Right renal pelvis (tissue), 4 donors: Measurements from ENCODE around the gene FAM83B. TPM values are rescaled to one million over a fixed set of nuclear protein-coding genes. Genes with fewer than 3 reads are reported as not detected.
"Not testable (repeated sequence)": the region's sequence is repeated elsewhere in the genome, so short reads cannot be mapped to it uniquely, and the experiment has no call there.

Source experiments
- DNase-seq, 4 donors: peaks; one replicate each; pipeline ENCODE4 v3.0.0-alpha.2; 2013; ENCODE audit warnings: low read depth in 4 of 4, low spot score in 3 of 4, missing footprints in 1 of 4
- polyA plus RNA-seq, 4 donors: library from polyadenylated mRNA; unstranded; fragments of 120-200 nt; gene quantifications; one replicate each; pipeline ENCODE4 v1.2.1, GENCODE V29; 2013; ENCODE audit not compliant: insufficient read length in 4 of 4

The FAM83B gene
- polyA plus RNA-seq, 4 donors, result 7.6 to 11.5 (median 10.1) TPM

DNA sequence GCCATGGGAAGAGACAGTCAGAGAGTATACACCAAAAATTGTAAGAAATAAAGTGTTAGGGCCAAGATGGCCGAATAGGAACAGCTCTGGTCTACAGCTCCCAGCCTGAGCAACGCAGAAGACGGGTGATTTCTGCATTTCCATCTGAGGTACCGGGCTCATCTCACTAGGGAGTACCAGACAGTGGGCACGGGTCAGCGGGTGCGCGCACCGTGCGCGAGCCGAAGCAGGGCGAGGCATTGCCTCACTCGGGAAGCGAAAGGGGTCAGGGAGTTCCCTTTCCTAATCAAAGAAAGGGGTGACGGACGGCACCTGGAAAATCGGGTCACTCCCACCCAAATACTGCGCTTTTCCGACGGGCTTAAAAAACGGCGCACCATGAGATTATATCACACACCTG is 114.8 kb downstream of the FAM83B start:
- DNase-seq, result not testable (repeated sequence)

GRCh38 chr6:54970337-54970736 is 123.8 kb downstream of the FAM83B start:
- DNase-seq, result no peak

DNA sequence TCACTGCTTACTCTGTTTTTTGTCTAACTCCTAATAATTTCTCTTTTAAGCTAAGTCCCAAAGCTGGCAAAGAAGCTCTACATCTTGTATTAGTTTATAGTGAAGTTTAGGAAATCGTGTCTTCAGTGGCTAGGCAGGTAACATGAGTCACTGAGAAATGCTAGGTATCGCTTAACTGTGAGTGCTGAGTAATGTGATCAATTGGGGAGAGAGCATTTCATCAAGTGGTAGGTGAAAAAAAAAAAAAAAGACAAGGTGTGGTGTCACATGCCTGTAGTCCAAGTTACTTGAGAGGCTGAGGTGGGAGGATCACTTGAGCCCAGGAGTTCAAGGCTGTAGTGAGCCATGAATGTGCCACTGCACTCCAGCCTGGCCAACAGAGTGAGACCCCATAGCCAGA is 125.3 kb downstream of the FAM83B start:
- DNase-seq, result no peak

- not testable (repeated sequence) for DNase-seq
Measured at GRCh38 chr6:54979161-54979560, 132.6 kb downstream of the FAM83B start.

DNA sequence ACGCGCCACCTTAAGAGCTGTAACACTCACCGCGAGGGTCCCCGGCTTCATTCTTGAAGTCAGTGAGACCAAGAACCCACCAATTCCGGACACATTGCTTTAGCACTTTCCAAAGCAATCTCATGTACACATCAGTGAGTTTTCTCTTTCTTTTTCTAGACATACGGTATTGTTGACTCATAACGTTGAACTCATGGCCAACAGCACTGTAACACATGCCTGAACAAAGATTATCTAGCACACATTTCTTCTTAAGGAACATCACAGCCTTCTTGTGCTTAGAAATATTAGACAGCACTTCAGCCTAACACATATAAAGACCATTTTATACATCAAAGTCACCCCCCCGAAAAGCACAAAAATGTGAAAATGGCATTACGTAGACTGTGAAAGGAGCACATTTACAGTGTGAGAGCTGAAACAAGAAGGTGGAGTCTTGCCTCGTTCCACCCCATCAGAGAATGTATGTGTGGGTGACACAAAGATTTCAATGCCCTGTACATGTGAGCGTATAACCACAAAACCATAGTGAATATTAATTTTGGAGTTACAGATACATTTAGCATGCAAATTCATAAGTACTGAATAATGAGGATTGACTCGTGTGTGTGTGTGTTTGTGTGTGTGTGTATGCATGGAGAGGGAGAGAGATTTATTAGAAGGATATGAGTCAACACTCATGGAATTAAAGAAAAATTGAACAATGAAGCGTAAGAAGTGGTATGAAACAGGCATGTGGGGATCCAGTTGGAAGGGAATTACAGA is 134.1 kb downstream of the FAM83B start:
- DNase-seq, result no peak

DNA sequence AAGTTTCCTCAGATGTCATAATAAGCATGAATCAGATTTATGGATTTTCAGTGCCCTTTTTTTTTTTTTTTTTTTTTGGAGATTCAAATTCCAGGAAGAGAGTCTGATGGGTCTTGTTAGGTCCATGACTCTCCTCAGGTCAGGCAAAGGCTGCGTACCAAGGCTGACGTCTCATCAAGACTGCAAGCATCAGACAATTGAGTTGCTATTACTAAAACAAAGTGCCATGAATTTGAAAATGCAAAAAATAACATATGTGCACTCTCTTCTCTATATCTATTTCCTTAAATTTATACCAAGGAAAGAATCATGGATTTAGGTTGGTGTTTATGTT is 134.7 kb downstream of the FAM83B start:
- no peak for DNase-seq

DNA sequence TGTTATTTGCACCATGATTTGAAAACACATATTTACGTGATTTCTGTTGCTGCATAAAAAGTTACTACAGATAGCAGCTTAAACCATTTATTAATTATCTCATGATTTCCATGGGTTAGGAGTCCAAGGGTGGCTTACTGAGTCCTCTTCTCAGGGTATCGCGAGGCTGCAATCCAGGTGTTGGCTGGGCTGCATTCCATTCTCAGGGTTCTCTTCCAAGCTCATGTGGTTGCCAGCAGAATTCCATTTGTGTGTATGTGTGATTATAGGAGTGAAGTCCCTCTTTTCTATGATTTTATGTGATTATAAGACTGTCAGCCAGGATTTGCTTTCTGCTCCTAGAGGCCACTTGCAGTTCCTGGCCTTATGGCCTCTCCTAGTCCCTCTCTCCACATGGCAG is 135.1 kb downstream of the FAM83B start:
- DNase-seq, result no peak

- no peak for DNase-seq
Measured at GRCh38 chr6:54987633-54988290, 141.2 kb downstream of the FAM83B start.

GRCh38 chr6:54988576-54988975 is 142.0 kb downstream of the FAM83B start:
- no peak for DNase-seq

DNA sequence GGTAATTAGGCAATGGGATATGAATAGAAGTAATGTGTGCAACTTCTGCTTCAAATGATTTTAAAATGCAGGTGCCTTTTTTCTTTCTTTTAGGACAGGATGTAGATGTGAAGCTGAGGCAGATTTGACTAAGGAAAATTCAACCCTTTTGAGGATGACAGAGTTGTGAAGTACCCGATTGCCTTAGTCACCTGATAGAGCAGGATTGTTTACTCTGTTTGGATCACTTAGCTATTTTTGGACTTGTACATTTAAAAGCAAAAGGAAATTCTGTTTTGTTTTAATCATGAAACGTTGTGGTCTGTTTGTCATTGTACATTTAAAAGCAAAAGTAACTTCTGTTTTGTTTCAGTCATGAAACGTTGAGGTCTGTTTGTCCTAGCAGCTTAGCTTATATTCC is 143.4 kb downstream of the FAM83B start:
- DNase-seq, result no peak
